T-helper 1 cell (primary cell): ENCODE data around the gene HS1BP3.
A peak's percentile ranks its signal among the peaks of the same experiment; 100 is the strongest.

Source experiments
- DNase-seq, 5 donors: peaks; one replicate each; pipeline ENCODE4 v3.0.0-alpha.2; 2012 to 2020

HS1BP3 gene

GRCh38 chr2:20596973-20597859, 53.7 kb downstream of the HS1BP3 start:
- DNase-seq: peak in 1 of 5 donors; percentile 2

- DNase-seq: peak in 1 of 5 donors; percentile 0
These were observed 54.5 kb downstream of the HS1BP3 start for GRCh38 chr2:20596193-20596972.

- DNase-seq: peak in 2 of 5 donors; percentile 9 to 53
These were observed 55.3 kb downstream of the HS1BP3 start for GRCh38 chr2:20595439-20596192.

GRCh38 chr2:20594957-20595356, 55.9 kb downstream of the HS1BP3 start:
- peak in 1 of 5 donors; percentile 7 for DNase-seq

- peak in 1 of 5 donors; percentile 1 for DNase-seq
These were observed 56.7 kb downstream of the HS1BP3 start for GRCh38 chr2:20594048-20594750.

GRCh38 chr2:20593072-20594034, 57.5 kb downstream of the HS1BP3 start:
- DNase-seq: peak in 1 of 5 donors; percentile 8

GRCh38 chr2:20592106-20593071, 58.5 kb downstream of the HS1BP3 start:
- peak in 1 of 5 donors; percentile 3 for DNase-seq

GRCh38 chr2:20590704-20591515, 60.0 kb downstream of the HS1BP3 start:
- DNase-seq: no peak

GRCh38 chr2:20589975-20590703, 60.8 kb downstream of the HS1BP3 start:
- no peak for DNase-seq

- DNase-seq: peak in 1 of 5 donors; percentile 1
These were observed 61.7 kb downstream of the HS1BP3 start for GRCh38 chr2:20588918-20589871.

- no peak for DNase-seq
These were observed 64.9 kb downstream of the HS1BP3 start for GRCh38 chr2:20585710-20586594.

GRCh38 chr2:20585359-20585709, 65.6 kb downstream of the HS1BP3 start:
- no peak for DNase-seq

- no peak for DNase-seq
These were observed 66.2 kb downstream of the HS1BP3 start for GRCh38 chr2:20584399-20585358.

- DNase-seq: no peak
These were observed 66.9 kb downstream of the HS1BP3 start for GRCh38 chr2:20584045-20584398.

- no peak for DNase-seq
These were observed 67.4 kb downstream of the HS1BP3 start for GRCh38 chr2:20583425-20583881.
